Measurements from ENCODE around the gene BORA. TPM values are rescaled to one million over a fixed set of nuclear protein-coding genes. Genes with fewer than 3 reads are reported as not detected.

The BORA gene
- total RNA-seq, 4 donors from 2014 or later, result 0.93 to 6.2 (median 1.3) TPM

DNA sequence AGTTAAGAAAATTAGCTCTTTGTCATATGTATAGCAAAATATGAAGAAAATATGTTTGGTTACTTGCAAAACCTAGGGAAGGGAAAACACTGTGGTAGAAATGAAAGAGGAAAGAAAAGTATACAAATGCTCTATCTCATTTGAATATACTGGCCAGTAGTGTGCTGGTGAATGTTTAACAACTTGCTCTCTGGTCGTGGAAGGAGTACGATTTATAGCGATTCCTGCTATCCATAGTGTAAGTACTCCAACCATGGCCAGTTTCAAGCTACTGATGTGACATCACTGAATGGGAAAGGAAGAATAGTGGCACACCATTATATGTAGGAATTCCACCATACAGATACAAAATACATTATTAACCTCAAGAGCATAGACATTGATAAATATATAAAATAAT is 9.3 kb downstream of the BORA start:
- Histone ChIP-seq H3K4me1 (no peaks in the 10 kb centered on the region), H3K27me3 (no peaks in the 10 kb centered on the region), H3K36me3 (peaks cover 0 to 30% of the 10 kb centered on the region in 2 donors), H3K27ac (no peak overlapping the region), H3K9me3 (no peaks in the 10 kb centered on the region), H3K4me3 (no peak overlapping the region)
- ATAC-seq, result no peak
- WGBS, 2 donors (ENCODE audit: low coverage in 1 of 2), result 94 to 100% methylated on average over 3 of the region's 3 CpGs
- no peak for TF ChIP-seq EP300 (IDR thresholded peaks at IDR 0.05)
- TF ChIP-seq CTCF (IDR thresholded peaks at IDR 0.05), result no peak
- no peak for TF ChIP-seq POLR2AphosphoS5 (IDR thresholded peaks at IDR 0.05)
- no peak for TF ChIP-seq POLR2A (IDR thresholded peaks at IDR 0.05)

- Histone ChIP-seq H3K36me3 (peaks cover 0 to 41% of the 10 kb centered on the region in 2 donors), H3K9me3 (no peaks in the 10 kb centered on the region), H3K4me1 (no peaks in the 10 kb centered on the region), H3K4me3 (no peak overlapping the region), H3K27ac (no peak overlapping the region), H3K27me3 (no peaks in the 10 kb centered on the region)
- ATAC-seq, result no peak
- 17 to 25% methylated on average over 1 of the region's 1 CpG for WGBS, 2 donors (ENCODE audit: low coverage in 1 of 2)
- TF ChIP-seq POLR2A (IDR thresholded peaks at IDR 0.05) (no peak), EP300 (IDR thresholded peaks at IDR 0.05) (no peak), CTCF (IDR thresholded peaks at IDR 0.05) (no peak), POLR2AphosphoS5 (IDR thresholded peaks at IDR 0.05) (no peak)
Measured at GRCh38 chr13:72740015-72740414, 12.3 kb downstream of the BORA start.

DNA sequence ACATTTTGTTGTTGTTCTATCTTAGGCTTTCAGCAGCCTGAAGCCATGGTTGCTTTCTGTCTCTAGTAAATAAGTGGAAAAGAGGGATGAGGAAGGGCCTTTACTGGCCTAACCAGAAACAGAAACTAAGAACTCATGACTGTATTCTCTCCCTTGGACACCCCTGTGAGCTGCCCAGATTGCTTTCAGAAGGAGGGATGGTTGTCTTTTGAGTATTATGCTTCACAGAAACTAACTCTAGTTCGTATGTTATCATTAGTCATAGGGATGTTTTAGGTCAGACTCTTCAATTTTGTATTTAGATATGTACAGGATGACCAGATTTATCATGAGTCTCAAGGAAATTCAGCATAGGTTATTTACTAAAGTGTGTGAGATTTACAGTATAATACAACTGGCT is 17.5 kb downstream of the BORA start:
- no peak for ATAC-seq
- WGBS, 2 donors (ENCODE audit: low coverage in 1 of 2), result 86 to 95% methylated on average over 1 of the region's 1 CpG
- Histone ChIP-seq H3K27me3 (no peaks in the 10 kb centered on the region), H3K27ac (no peak overlapping the region), H3K36me3 (peaks cover 0 to 44% of the 10 kb centered on the region in 2 donors), H3K4me3 (no peak overlapping the region), H3K4me1 (no peaks in the 10 kb centered on the region), H3K9me3 (no peaks in the 10 kb centered on the region)
- TF ChIP-seq CTCF (IDR thresholded peaks at IDR 0.05) (no peak), POLR2A (IDR thresholded peaks at IDR 0.05) (no peak), EP300 (IDR thresholded peaks at IDR 0.05) (no peak)

DNA sequence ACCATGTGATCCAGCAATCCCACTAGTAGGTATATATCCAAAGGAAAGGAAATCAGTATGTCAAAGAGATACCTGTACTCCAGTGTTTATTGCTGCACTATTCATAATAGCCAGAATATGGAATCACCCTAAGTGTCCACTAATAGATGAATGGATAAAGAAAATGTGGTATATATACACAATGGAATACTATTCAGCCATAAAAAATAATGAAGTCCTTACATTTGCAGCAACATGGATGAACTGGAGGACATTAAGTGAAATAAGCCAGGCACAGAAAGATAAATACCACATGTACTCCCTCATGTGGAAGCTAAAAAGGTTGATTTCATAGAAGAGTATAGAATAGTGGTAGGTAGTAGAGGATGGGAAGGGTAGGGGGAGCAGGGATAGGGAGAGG is 23.5 kb downstream of the BORA start:
- Histone ChIP-seq H3K9me3 (no peaks in the 10 kb centered on the region), H3K4me1 (no peaks in the 10 kb centered on the region), H3K36me3 (peaks cover 0 to 77% of the 10 kb centered on the region in 2 donors), H3K27me3 (no peaks in the 10 kb centered on the region), H3K4me3 (no peak overlapping the region), H3K27ac (no peak overlapping the region)
- TF ChIP-seq POLR2AphosphoS5 (IDR thresholded peaks at IDR 0.05) (no peak), EP300 (IDR thresholded peaks at IDR 0.05) (no peak), POLR2A (IDR thresholded peaks at IDR 0.05) (no peak), CTCF (IDR thresholded peaks at IDR 0.05) (no peak)
- ATAC-seq, result no peak

GRCh38 chr13:72754111-72754510 is 26.4 kb downstream of the BORA start:
- H3K27me3 ChIP-seq, result no peaks in the 10 kb centered on the region
- ATAC-seq, result no peak

More at GRCh38 chr13:72754111-72754510, 26.4 kb downstream of the BORA start:
- no peak overlapping the region for H3K27ac ChIP-seq
- H3K9me3 ChIP-seq, result no peaks in the 10 kb centered on the region
- no peaks in the 10 kb centered on the region for H3K4me1 ChIP-seq
- TF ChIP-seq EP300 (IDR thresholded peaks at IDR 0.05), result no peak
- no peak for TF ChIP-seq POLR2AphosphoS5 (IDR thresholded peaks at IDR 0.05)
- no peak for TF ChIP-seq CTCF (IDR thresholded peaks at IDR 0.05)
- no peak for TF ChIP-seq POLR2A (IDR thresholded peaks at IDR 0.05)
- H3K4me3 ChIP-seq, result no peak overlapping the region
- H3K36me3 ChIP-seq, result peaks cover 9 to 86% of the 10 kb centered on the region in 2 donors
- 40 to 76% methylated on average over 1 to 5 of the region's 6 CpGs for WGBS, 2 donors (ENCODE audit: low coverage in 1 of 2)
